Measurements from ENCODE around the gene SOX2.

SOX2 gene

DNA sequence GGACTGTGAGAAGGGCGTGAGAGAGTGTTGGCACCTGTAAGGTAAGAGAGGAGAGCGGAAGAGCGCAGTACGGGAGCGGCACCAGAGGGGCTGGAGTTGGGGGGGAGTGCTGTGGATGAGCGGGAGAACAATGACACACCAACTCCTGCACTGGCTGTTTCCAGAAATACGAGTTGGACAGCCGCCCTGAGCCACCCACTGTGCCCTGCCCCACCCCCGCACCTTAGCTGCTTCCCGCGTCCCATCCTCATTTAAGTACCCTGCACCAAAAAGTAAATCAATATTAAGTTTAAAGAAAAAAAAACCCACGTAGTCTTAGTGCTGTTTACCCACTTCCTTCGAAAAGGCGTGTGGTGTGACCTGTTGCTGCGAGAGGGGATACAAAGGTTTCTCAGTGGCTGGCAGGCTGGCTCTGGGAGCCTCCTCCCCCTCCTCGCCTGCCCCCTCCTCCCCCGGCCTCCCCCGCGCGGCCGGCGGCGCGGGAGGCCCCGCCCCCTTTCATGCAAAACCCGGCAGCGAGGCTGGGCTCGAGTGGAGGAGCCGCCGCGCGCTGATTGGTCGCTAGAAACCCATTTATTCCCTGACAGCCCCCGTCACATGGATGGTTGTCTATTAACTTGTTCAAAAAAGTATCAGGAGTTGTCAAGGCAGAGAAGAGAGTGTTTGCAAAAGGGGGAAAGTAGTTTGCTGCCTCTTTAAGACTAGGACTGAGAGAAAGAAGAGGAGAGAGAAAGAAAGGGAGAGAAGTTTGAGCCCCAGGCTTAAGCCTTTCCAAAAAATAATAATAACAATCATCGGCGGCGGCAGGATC lies at the start of gene SOX2:
Gene SOX2 (plus strand): TSS at position 601 of the 811 bp plus-strand sequence. CDS start 436 bp downstream, outside the sequence.
- FAIRE-seq: no peak

- no peak for FAIRE-seq
These were observed 28.2 kb upstream of the SOX2 start for GRCh38 chr3:181683563-181683962.

GRCh38 chr3:181687190-181687589 lies 24.5 kb upstream of the SOX2 start:
- no peak for FAIRE-seq

GRCh38 chr3:181687731-181688130 lies 24.0 kb upstream of the SOX2 start:
- FAIRE-seq: no peak

GRCh38 chr3:181689546-181689945 lies 22.2 kb upstream of the SOX2 start:
- no peak for FAIRE-seq

DNA sequence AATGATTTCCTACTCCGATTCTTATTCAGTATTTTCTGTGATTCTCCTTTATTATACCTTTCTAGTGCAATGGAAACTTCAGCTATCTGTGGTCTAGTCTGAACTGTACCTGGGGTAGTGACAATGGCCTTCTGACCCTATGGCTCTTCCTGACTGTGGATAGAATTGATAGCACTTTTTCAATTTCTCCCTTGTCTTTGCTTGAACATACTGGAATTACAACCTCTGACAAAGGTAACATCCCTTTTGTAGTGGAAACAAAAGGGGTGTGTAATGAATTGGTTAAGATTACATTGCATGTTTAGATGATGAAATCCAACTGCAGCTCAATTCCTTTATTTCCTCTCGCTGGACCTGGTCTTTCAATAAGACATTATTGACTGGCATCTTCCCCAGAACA lies 21.0 kb upstream of the SOX2 start:
- no peak for FAIRE-seq

- FAIRE-seq: no peak
These were observed 19.8 kb upstream of the SOX2 start for GRCh38 chr3:181691901-181692300.

DNA sequence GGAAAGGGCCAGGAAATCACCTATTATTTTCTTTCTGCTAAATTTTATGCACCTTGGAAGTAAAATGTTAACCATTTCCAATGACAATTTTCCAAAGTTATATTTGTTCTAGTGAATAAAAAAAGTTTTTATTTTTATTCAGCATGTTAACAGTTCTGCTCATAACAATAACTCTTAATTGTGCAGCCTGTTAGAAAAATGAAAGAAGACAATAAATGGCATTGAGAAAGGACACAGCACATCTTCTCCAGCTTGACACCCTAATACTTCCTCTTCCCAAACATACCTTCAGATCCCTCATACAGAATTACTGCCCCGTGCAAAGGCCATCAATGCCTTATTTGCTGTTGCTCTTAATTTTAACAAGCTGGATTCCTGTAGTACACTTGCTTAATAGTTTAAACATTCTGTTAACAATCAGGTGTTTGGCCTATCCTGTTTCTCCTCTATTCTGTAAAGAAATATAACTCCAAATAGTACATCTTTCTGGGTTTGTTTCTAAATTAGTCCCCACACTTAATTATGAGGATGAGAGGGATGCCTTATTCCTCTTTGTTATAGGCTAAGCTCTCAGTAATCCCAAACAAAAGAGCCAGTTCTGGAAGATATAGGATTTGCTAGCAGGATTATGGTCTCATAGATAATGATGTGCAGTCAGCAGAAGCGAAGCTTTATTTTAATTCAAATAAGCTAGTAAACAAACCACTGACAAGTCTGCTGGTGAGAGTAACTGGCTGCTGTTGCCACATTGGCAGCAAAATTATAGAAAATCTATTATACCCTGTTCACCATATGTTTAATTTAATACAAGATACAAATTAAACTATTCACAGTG lies 19.2 kb upstream of the SOX2 start:
- FAIRE-seq: no peak

DNA sequence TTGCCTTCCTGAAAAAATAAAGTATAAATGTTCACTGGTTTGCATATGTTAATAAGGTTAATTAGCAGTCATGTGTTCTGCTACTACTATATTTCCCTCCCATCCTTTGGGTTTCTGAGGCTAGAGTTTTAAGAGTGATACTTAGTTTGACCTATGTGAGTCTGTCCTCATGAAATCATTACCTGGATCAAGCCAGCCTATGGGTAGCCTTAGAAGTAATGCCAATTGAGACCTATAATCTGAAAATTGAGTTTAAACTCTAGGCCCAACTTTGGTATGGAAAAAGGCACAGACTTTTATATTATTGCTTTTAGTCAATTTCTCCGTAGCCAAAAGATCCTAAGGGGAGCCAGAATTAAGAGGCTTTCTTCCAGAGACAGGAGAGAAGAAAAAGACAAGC lies 18.4 kb upstream of the SOX2 start:
- FAIRE-seq: no peak

DNA sequence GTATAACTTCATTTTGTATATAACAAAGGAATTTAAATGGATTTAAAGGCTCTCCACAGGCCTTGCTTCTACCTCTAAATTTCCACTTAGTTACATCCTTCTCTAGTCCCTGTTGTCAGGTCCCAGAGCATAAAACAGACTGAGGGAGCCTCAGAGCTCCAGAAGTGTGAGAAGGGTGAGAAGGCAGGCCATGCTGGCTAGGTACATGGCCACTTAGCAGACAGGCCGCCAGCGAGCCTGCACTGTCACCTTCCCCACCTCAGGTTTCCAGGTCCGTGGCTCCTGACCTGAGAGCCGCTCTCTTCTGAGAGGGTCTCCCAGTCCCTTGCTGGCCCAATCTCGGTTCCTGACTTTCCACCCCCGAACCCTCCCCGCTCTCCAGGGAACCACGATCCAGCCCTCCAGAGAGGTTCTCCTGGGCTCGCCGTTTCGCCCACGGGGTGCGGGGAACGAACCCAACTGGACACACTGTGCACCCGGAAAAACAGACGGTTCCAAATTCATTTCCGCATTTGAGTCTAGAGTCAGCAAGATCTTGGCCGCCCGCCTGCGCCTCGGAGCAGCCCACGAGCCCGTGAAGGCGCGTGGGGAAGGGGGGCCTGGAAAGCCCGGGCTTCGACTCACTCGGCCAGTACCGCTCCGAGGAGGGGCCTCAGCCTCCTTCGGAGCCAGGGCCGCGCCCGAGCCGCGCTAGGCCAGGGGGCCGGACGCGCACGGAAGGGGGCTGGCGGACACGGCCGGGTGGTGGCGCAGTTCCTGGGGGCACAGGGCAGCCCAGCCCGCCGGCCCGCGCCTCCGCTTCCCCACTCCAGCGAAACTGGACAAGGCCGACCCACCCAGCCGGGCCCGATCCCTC lies 16.7 kb upstream of the SOX2 start:
- FAIRE-seq: no peak

DNA sequence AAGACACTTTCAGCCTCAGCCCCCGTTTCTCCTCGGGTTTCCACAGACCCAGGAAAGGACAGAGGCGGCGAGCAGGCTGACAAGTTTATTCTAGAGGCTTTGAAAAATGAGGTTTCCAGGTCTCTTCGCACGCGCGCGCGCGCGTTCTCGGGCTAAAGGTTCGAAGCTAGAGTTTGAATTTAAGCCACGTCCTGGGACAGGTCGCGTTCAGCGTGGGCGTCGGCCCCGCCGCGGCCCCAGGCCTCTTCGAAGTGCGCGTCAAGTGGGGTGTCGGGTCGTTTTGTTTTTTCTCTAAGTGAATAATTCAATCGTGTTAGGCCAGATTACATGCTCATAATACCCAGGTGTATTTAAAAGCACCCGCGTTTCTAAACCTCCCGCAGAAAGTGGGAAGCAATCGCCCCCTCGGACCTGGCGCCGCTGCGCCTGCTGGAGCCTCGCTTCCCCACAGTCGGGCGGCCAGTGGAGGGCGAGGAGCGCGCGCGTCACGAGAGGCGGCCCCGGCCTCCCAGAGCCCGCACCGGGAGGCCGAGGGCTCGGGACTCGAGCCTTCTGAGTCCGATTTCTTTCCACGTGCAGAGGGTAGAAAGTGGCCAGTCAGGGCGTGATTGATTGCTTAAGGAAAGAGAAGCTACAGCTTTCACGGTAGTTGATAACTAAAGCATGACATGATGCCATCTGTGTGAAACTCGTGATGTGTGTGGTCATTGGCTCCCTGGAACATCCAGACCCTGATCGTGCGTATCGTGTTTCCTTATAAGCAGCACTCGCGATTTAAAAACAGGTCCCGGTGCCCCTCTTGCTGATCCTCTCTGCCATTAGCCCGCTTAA lies 15.8 kb upstream of the SOX2 start:
- no peak for FAIRE-seq

- FAIRE-seq: no peak
These were observed 15.0 kb upstream of the SOX2 start for GRCh38 chr3:181696626-181697230.

- no peak for FAIRE-seq
These were observed 13.3 kb upstream of the SOX2 start for GRCh38 chr3:181698263-181698954.

DNA sequence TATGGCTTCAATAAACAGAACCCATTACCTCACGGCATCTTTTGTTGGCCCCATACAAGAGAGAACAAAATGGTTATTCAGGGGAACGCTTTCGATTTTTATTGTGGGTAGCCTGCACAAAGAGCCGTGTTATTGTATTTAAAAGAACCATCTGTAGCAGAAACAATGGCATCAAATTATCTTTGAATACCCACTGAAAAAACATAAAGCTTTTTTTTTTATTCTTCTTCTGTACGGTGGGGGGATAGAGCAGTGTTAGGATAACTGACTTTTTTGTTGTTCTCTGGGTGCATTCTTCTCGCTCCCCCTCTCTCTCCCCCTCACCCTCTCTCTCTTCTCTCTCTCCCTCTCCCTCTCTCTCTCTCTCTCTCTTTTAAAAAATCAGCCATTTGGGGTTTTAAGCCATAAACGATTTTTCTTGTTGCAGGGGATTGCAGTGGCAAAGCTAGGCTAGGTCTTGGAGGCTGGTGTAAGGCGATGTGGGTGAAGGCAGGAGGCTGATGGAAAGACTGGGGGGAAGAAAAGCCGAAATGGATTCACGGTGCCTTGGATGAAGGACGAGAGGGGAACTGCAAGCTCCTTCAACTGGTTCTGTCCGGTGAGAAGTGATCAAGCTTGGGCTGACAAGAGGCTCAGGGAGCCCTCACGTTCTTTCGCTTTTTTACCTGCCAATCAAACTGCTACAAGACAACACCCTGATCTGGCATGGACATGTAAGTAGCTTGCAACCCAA lies 12.4 kb upstream of the SOX2 start:
- no peak for FAIRE-seq

GRCh38 chr3:181700168-181701087 lies 11.3 kb upstream of the SOX2 start:
- peak; percentile 93 for FAIRE-seq

- FAIRE-seq: no peak
These were observed 10.6 kb upstream of the SOX2 start for GRCh38 chr3:181701096-181701495.

GRCh38 chr3:181703601-181704420 lies 7.9 kb upstream of the SOX2 start:
- no peak for FAIRE-seq

DNA sequence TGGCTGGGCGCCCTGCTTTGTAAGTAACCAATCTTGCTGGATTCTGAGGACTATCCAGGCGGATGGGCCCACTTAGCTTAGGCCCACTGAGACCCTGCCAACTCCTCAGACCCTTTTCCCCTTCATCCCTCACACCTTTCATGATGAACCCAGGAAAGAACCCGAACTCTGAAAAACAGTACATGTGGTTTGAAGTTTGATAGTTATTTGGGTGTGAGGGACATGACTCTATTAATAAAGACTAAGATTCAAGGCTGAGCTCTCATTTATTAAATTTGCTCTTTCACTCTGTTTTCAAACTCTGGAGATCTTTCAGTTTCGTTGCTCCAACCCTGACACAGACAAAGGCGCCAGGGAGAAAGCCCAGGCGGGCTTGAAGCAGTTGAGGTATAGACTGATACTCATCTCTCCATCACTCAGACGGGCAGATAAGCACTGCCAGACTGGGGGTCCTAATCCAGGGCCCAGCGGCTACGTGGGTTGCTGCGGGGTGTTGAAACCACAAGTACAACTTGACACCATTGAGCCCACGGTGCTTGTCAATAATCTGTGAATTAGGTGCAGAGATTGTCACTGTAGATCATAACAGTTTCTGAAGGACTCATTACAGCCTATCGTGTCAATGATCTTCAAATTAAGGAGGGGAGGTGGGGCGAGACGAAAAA lies 7.2 kb upstream of the SOX2 start:
- FAIRE-seq: no peak
